Mesothelial cell of epicardium (in vitro differentiated cells): ENCODE results near the gene MYO5A. TPM values are rescaled to one million over a fixed set of nuclear protein-coding genes. Genes with fewer than 3 reads are reported as not detected.

Experiments
- DNase-seq, 2 experiments: peaks; one replicate each; pipeline ENCODE4 v3.0.0; 2021; ENCODE audit warnings: low spot score in 2 of 2; ENCODE audit not compliant: unreplicated experiment in 2 of 2
- H3K27ac Mint-ChIP-seq: 2 replicates; pipeline ENCODE4 v1.8.0; 2021; ENCODE audit warnings: mixed read lengths
- H3K27me3 Mint-ChIP-seq: 2 replicates; pipeline ENCODE4 v1.8.0; 2021; ENCODE audit warnings: low read depth, mixed read lengths
- H3K36me3 Mint-ChIP-seq: 2 replicates; pipeline ENCODE4 v1.8.0; 2021; ENCODE audit warnings: mixed read lengths
- H3K4me1 Mint-ChIP-seq: 2 replicates; pipeline ENCODE4 v1.8.0; 2021; ENCODE audit warnings: mixed read lengths
- H3K4me3 Mint-ChIP-seq: 2 replicates; pipeline ENCODE4 v1.8.0; 2021; ENCODE audit warnings: mild to moderate bottlenecking, moderate library complexity, mixed read lengths
- H3K9me3 Mint-ChIP-seq: 2 replicates; pipeline ENCODE4 v1.8.0; 2021; ENCODE audit warnings: mixed read lengths
- CTCF ChIP-seq: fragments of 200-600 bp; sonication (generic); IDR thresholded peaks from one replicate; pipeline ENCODE4 v1.5.0; 2021; ENCODE audit warnings: antibody characterized with exemption; ENCODE audit not compliant: unreplicated experiment
- total RNA-seq: library from RNA; stranded (reverse); gene quantifications from 3 replicates; pipeline ENCODE4 v1.2.1, GENCODE V29; 2021

MYO5A gene
- total RNA-seq, 1 donor from 2014 or later: 14.4 TPM

DNA sequence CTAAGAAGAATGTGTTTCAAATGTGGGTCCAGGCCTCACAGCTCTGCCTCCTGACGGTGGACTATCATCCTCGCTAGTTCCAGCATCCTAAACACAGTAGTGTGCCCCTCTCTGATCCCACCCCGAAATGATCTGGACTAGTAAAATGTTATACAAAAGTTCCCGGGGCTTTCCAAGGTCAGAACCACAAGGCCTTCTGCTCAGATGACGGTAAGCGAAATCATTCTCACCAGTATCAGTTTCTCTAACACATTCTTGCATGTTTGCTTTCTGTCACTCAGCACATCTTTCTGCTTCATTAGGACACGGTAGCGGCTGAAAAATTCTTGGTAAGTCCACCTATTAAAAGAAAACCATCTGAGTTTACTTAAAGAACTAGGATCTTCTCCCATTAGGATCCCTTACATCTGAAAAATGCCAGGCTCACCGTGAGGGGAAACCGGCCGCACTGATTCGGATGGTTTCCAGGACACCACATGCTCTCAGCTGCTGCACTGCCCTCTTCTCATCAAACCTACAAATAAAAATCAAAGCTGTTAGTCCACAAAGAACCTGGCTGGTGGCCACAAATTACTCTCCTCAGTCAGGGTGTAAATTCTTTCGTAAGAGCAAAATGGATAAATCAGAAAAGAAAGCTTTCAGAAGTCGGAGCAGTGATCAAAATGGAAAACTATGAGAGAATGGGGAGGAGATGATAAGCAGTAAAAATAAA is 149.1 kb downstream of the MYO5A start:
- Mint-ChIP-seq H3K4me3 (no peak overlapping the region), H3K36me3 (peaks cover 42% of the 10 kb centered on the region), H3K27me3 (no peaks in the 10 kb centered on the region), H3K9me3 (no peaks in the 10 kb centered on the region), H3K4me1 (no peaks in the 10 kb centered on the region), H3K27ac (no peak overlapping the region)
- no peak for DNase-seq
- no peak for TF ChIP-seq CTCF

- Mint-ChIP-seq H3K27me3 (no peaks in the 10 kb centered on the region), H3K4me1 (no peaks in the 10 kb centered on the region), H3K4me3 (no peak overlapping the region), H3K27ac (no peak overlapping the region), H3K36me3 (peaks cover 44% of the 10 kb centered on the region), H3K9me3 (peaks cover 3% of the 10 kb centered on the region)
- no peak for TF ChIP-seq CTCF
- no peak for DNase-seq
Measured at GRCh38 chr15:52378746-52379394, 149.8 kb downstream of the MYO5A start.

- no peak for DNase-seq
- H3K4me3 Mint-ChIP-seq: no peak overlapping the region
- no peaks in the 10 kb centered on the region for H3K27me3 Mint-ChIP-seq
- TF ChIP-seq CTCF: no peak
- peaks cover 29% of the 10 kb centered on the region for H3K36me3 Mint-ChIP-seq
- H3K4me1 Mint-ChIP-seq: peaks cover 17% of the 10 kb centered on the region
- peaks cover 3% of the 10 kb centered on the region for H3K9me3 Mint-ChIP-seq
- no peak overlapping the region for H3K27ac Mint-ChIP-seq
Measured at GRCh38 chr15:52370010-52370409, 158.7 kb downstream of the MYO5A start.

DNA sequence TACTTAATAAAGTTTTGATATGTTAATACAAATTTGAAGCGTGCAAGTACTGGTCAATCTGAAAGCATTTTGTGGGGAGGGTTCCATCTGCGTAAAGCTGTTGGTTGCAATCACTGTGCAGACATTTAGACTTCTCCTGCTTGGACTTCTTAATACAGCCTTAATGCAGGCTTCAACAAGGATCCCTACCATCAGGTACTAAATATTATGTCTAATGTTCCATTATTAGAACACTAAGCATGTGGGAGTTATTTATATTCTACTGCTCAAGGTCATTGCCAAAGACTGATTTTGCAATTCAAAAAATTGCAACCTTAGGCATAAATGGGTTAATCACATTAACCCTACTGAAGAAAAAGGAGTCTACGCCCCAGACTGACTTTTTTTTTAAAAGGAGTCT is 159.2 kb downstream of the MYO5A start:
- Mint-ChIP-seq H3K9me3 (peaks cover 3% of the 10 kb centered on the region), H3K27me3 (no peaks in the 10 kb centered on the region), H3K27ac (no peak overlapping the region), H3K36me3 (peaks cover 28% of the 10 kb centered on the region), H3K4me1 (peaks cover 17% of the 10 kb centered on the region), H3K4me3 (no peak overlapping the region)
- no peak for DNase-seq
- no peak for TF ChIP-seq CTCF

- peak overlapping the region; percentile 49 for H3K27ac Mint-ChIP-seq
- TF ChIP-seq CTCF: no peak
Measured at GRCh38 chr15:52369030-52369429, 159.7 kb downstream of the MYO5A start.

More at GRCh38 chr15:52369030-52369429, 159.7 kb downstream of the MYO5A start:
- Mint-ChIP-seq H3K4me1 (peaks cover 17% of the 10 kb centered on the region), H3K9me3 (no peaks in the 10 kb centered on the region), H3K4me3 (no peak overlapping the region), H3K27me3 (no peaks in the 10 kb centered on the region), H3K36me3 (peaks cover 27% of the 10 kb centered on the region)
- no peak for DNase-seq
